HTR-8/SVneo (cell line): ENCODE measurements around the gene NLGN4Y.

Source experiments
- DNase-seq: peaks from one replicate; pipeline ENCODE4 v3.0.0; 2011; ENCODE audit warnings: low spot score, mixed read lengths; ENCODE audit not compliant: insufficient read length
- FAIRE-seq: peaks from 2 replicates; lab custom pipeline; 2011; peaks lifted over from hg19 to GRCh38; lab: Jason Lieb, UNC

The NLGN4Y gene

GRCh38 chrY:14641853-14642252 is 117.5 kb downstream of the NLGN4Y start:
- no peak for FAIRE-seq
- DNase-seq: no peak

GRCh38 chrY:14644157-14644952 is 120.0 kb downstream of the NLGN4Y start:
- no peak for DNase-seq
- no peak for FAIRE-seq

- FAIRE-seq: no peak
- no peak for DNase-seq
These were observed 154.9 kb downstream of the NLGN4Y start for GRCh38 chrY:14679181-14679580.

GRCh38 chrY:14694543-14694942 is 170.2 kb downstream of the NLGN4Y start:
- DNase-seq (no peak), FAIRE-seq (no peak)

GRCh38 chrY:14708158-14708557 is 183.8 kb downstream of the NLGN4Y start:
- FAIRE-seq: no peak
- no peak for DNase-seq

- FAIRE-seq (no peak), DNase-seq (no peak)
These were observed 217.3 kb downstream of the NLGN4Y start for GRCh38 chrY:14741596-14741995.

- FAIRE-seq (no peak), DNase-seq (no peak)
These were observed 224.0 kb downstream of the NLGN4Y start for GRCh38 chrY:14748329-14748728.

- FAIRE-seq (no peak), DNase-seq (no peak)
These were observed 231.2 kb downstream of the NLGN4Y start for GRCh38 chrY:14755571-14755970.

- no peak for FAIRE-seq
These were observed 238.6 kb downstream of the NLGN4Y start for GRCh38 chrY:14762903-14763302.

GRCh38 chrY:14763600-14763999 is 239.3 kb downstream of the NLGN4Y start:
- DNase-seq (no peak), FAIRE-seq (no peak)

More at GRCh38 chrY:14762903-14763302, 238.6 kb downstream of the NLGN4Y start:
- DNase-seq: no peak

- DNase-seq: no peak
- no peak for FAIRE-seq
These were observed 253.9 kb downstream of the NLGN4Y start for GRCh38 chrY:14778208-14778607.

- FAIRE-seq (no peak), DNase-seq (no peak)
These were observed 268.8 kb downstream of the NLGN4Y start for GRCh38 chrY:14793104-14793503.

- FAIRE-seq: no peak
- no peak for DNase-seq
These were observed 269.3 kb downstream of the NLGN4Y start for GRCh38 chrY:14793674-14794073.

- DNase-seq (no peak), FAIRE-seq (no peak)
These were observed 273.7 kb downstream of the NLGN4Y start for GRCh38 chrY:14798010-14798409.

GRCh38 chrY:14801096-14801495 is 276.8 kb downstream of the NLGN4Y start:
- no peak for FAIRE-seq
- DNase-seq: no peak

- no peak for DNase-seq
- FAIRE-seq: no peak
These were observed 277.8 kb downstream of the NLGN4Y start for GRCh38 chrY:14802125-14802524.

GRCh38 chrY:14804041-14804440 is 279.7 kb downstream of the NLGN4Y start:
- DNase-seq (no peak), FAIRE-seq (no peak)

- no peak for DNase-seq
- no peak for FAIRE-seq
These were observed 294.1 kb downstream of the NLGN4Y start for GRCh38 chrY:14818452-14818851.

GRCh38 chrY:14822201-14822600 is 297.9 kb downstream of the NLGN4Y start:
- DNase-seq: no peak
- FAIRE-seq: no peak

GRCh38 chrY:14822906-14823305 is 298.6 kb downstream of the NLGN4Y start:
- DNase-seq: no peak
- no peak for FAIRE-seq

GRCh38 chrY:14824583-14824982 is 300.3 kb downstream of the NLGN4Y start:
- no peak for FAIRE-seq
- DNase-seq: no peak

GRCh38 chrY:14825728-14826127 is 301.4 kb downstream of the NLGN4Y start:
- FAIRE-seq (no peak), DNase-seq (no peak)
